Measurements from ENCODE around the gene HECTD1.
"Not testable (repeated sequence)": the region's sequence is repeated elsewhere in the genome, so short reads cannot be mapped to it uniquely, and the experiment has no call there.

The HECTD1 gene

GRCh38 chr14:31092160-31092708 is 115.4 kb downstream of the HECTD1 start:
- no peak for DNase-seq
- TF ChIP-seq GATA1 (IDR thresholded peaks at IDR 0.05; ENCODE audit: low read depth, low read length) (no peak), POLR2A (IDR thresholded peaks at IDR 0.05; ENCODE audit: low read length) (no peak)

GRCh38 chr14:31090883-31091764 is 116.5 kb downstream of the HECTD1 start:
- peak in 1 of 2 experiments; percentile 27 for DNase-seq
- no peak for TF ChIP-seq POLR2A (IDR thresholded peaks at IDR 0.05; ENCODE audit: low read length)
- TF ChIP-seq GATA1 (IDR thresholded peaks at IDR 0.05; ENCODE audit: low read depth, low read length): no peak

- not testable (repeated sequence) for DNase-seq
Measured at GRCh38 chr14:31086466-31086865, 121.1 kb downstream of the HECTD1 start.

- no peak for TF ChIP-seq GATA1 (IDR thresholded peaks at IDR 0.05; ENCODE audit: low read depth, low read length)
- no peak for TF ChIP-seq POLR2A (IDR thresholded peaks at IDR 0.05; ENCODE audit: low read length)
Measured at GRCh38 chr14:31085027-31085426, 122.6 kb downstream of the HECTD1 start.

GRCh38 chr14:31084385-31084784 is 123.2 kb downstream of the HECTD1 start:
- DNase-seq: peak; percentile 15 to 25
- TF ChIP-seq POLR2A (IDR thresholded peaks at IDR 0.05; ENCODE audit: low read length): no peak

More at GRCh38 chr14:31085027-31085426, 122.6 kb downstream of the HECTD1 start:
- DNase-seq: no peak

GRCh38 chr14:31083781-31084180 is 123.8 kb downstream of the HECTD1 start:
- DNase-seq: no peak
- TF ChIP-seq GATA1 (IDR thresholded peaks at IDR 0.05; ENCODE audit: low read depth, low read length) (no peak), POLR2A (IDR thresholded peaks at IDR 0.05; ENCODE audit: low read length) (no peak)

- TF ChIP-seq POLR2A (IDR thresholded peaks at IDR 0.05; ENCODE audit: low read length): no peak
- no peak for TF ChIP-seq GATA1 (IDR thresholded peaks at IDR 0.05; ENCODE audit: low read depth, low read length)
- DNase-seq: peak; percentile 73 to 79
Measured at GRCh38 chr14:31080484-31080883, 127.1 kb downstream of the HECTD1 start.

- peak; percentile 56 to 58 for DNase-seq
- no peak for TF ChIP-seq POLR2A (IDR thresholded peaks at IDR 0.05; ENCODE audit: low read length)
- no peak for TF ChIP-seq GATA1 (IDR thresholded peaks at IDR 0.05; ENCODE audit: low read depth, low read length)
Measured at GRCh38 chr14:31080056-31080455, 127.5 kb downstream of the HECTD1 start.

GRCh38 chr14:31078766-31079165 is 128.8 kb downstream of the HECTD1 start:
- TF ChIP-seq GATA1 (IDR thresholded peaks at IDR 0.05; ENCODE audit: low read depth, low read length): no peak
- no peak for TF ChIP-seq POLR2A (IDR thresholded peaks at IDR 0.05; ENCODE audit: low read length)
- no peak for DNase-seq

GRCh38 chr14:31075144-31075543 is 132.4 kb downstream of the HECTD1 start:
- DNase-seq: no peak
- TF ChIP-seq GATA1 (IDR thresholded peaks at IDR 0.05; ENCODE audit: low read depth, low read length) (no peak), POLR2A (IDR thresholded peaks at IDR 0.05; ENCODE audit: low read length) (no peak)

GRCh38 chr14:31071151-31071550 is 136.4 kb downstream of the HECTD1 start:
- no peak for DNase-seq
- no peak for TF ChIP-seq GATA1 (IDR thresholded peaks at IDR 0.05; ENCODE audit: low read depth, low read length)
- no peak for TF ChIP-seq POLR2A (IDR thresholded peaks at IDR 0.05; ENCODE audit: low read length)

- TF ChIP-seq GATA1 (IDR thresholded peaks at IDR 0.05; ENCODE audit: low read depth, low read length): no peak
- TF ChIP-seq POLR2A (IDR thresholded peaks at IDR 0.05; ENCODE audit: low read length): no peak
- no peak for DNase-seq
Measured at GRCh38 chr14:31070431-31070830, 137.2 kb downstream of the HECTD1 start.

GRCh38 chr14:31069343-31069742 is 138.2 kb downstream of the HECTD1 start:
- DNase-seq: no peak
- TF ChIP-seq POLR2A (IDR thresholded peaks at IDR 0.05; ENCODE audit: low read length): no peak
- TF ChIP-seq GATA1 (IDR thresholded peaks at IDR 0.05; ENCODE audit: low read depth, low read length): no peak

GRCh38 chr14:31068235-31068634 is 139.4 kb downstream of the HECTD1 start:
- TF ChIP-seq POLR2A (IDR thresholded peaks at IDR 0.05; ENCODE audit: low read length): no peak
- no peak for TF ChIP-seq GATA1 (IDR thresholded peaks at IDR 0.05; ENCODE audit: low read depth, low read length)
- no peak for DNase-seq

GRCh38 chr14:31062908-31063307 is 144.7 kb downstream of the HECTD1 start:
- DNase-seq: not testable (repeated sequence)
